Jurkat, Clone E6-1 (cell line): Measurements from ENCODE around the gene BTNL9.

Source experiments
- DNase-seq: peaks from one replicate; pipeline ENCODE4 v3.0.0-alpha.2; 2011; ENCODE audit warnings: low read depth, low spot score
- H3K4me3 ChIP-seq: 2 replicates; pipeline ENCODE4 v1.5.1; 2011; ENCODE audit warnings: mild to moderate bottlenecking, low read length, control low read depth, moderate library complexity

BTNL9 gene

GRCh38 chr5:181058786-181059296 is 18.8 kb downstream of the BTNL9 start:
- H3K4me3 ChIP-seq: no peak overlapping the region
- no peak for DNase-seq

GRCh38 chr5:181059297-181060230 is 19.5 kb downstream of the BTNL9 start:
- no peak for DNase-seq
- H3K4me3 ChIP-seq: no peak overlapping the region

GRCh38 chr5:181060231-181060590 is 20.1 kb downstream of the BTNL9 start:
- no peak overlapping the region for H3K4me3 ChIP-seq
- DNase-seq: no peak

- no peak overlapping the region for H3K4me3 ChIP-seq
- no peak for DNase-seq
These were observed 20.9 kb downstream of the BTNL9 start for GRCh38 chr5:181060924-181061323.

GRCh38 chr5:181061645-181062044 is 21.6 kb downstream of the BTNL9 start:
- no peak for DNase-seq
- no peak overlapping the region for H3K4me3 ChIP-seq

GRCh38 chr5:181062631-181063030 is 22.6 kb downstream of the BTNL9 start:
- H3K4me3 ChIP-seq: no peak overlapping the region
- DNase-seq: no peak

- DNase-seq: no peak
These were observed 23.4 kb downstream of the BTNL9 start for GRCh38 chr5:181063514-181063913.

GRCh38 chr5:181064987-181065386 is 24.9 kb downstream of the BTNL9 start:
- H3K4me3 ChIP-seq: no peak overlapping the region
- DNase-seq: no peak

More at GRCh38 chr5:181063514-181063913, 23.4 kb downstream of the BTNL9 start:
- no peak overlapping the region for H3K4me3 ChIP-seq

- peak overlapping the region; percentile 11 for H3K4me3 ChIP-seq
- no peak for DNase-seq
These were observed 29.9 kb downstream of the BTNL9 start for GRCh38 chr5:181069767-181070491.

GRCh38 chr5:181070523-181070922 is 30.5 kb downstream of the BTNL9 start:
- no peak overlapping the region for H3K4me3 ChIP-seq
- DNase-seq: no peak

GRCh38 chr5:181071257-181071656 is 31.2 kb downstream of the BTNL9 start:
- DNase-seq: no peak
- no peak overlapping the region for H3K4me3 ChIP-seq

GRCh38 chr5:181076920-181077319 is 36.9 kb downstream of the BTNL9 start:
- DNase-seq: no peak

GRCh38 chr5:181081989-181082388 is 41.9 kb downstream of the BTNL9 start:
- DNase-seq: no peak
- H3K4me3 ChIP-seq: no peak overlapping the region

More at GRCh38 chr5:181076920-181077319, 36.9 kb downstream of the BTNL9 start:
- H3K4me3 ChIP-seq: no peak overlapping the region

GRCh38 chr5:181084621-181085195 is 44.6 kb downstream of the BTNL9 start:
- H3K4me3 ChIP-seq: no peak overlapping the region
- no peak for DNase-seq

GRCh38 chr5:181086026-181086883 is 46.2 kb downstream of the BTNL9 start:
- DNase-seq: no peak
- no peak overlapping the region for H3K4me3 ChIP-seq

- no peak overlapping the region for H3K4me3 ChIP-seq
- DNase-seq: no peak
These were observed 46.8 kb downstream of the BTNL9 start for GRCh38 chr5:181086884-181087205.

- no peak for DNase-seq
- no peak overlapping the region for H3K4me3 ChIP-seq
These were observed 47.2 kb downstream of the BTNL9 start for GRCh38 chr5:181087309-181087708.

GRCh38 chr5:181088289-181088688 is 48.2 kb downstream of the BTNL9 start:
- no peak overlapping the region for H3K4me3 ChIP-seq
- no peak for DNase-seq

- no peak for DNase-seq
- H3K4me3 ChIP-seq: no peak overlapping the region
These were observed 52.4 kb downstream of the BTNL9 start for GRCh38 chr5:181092428-181092827.
